Measurements from ENCODE around the gene CAB39.

DNA sequence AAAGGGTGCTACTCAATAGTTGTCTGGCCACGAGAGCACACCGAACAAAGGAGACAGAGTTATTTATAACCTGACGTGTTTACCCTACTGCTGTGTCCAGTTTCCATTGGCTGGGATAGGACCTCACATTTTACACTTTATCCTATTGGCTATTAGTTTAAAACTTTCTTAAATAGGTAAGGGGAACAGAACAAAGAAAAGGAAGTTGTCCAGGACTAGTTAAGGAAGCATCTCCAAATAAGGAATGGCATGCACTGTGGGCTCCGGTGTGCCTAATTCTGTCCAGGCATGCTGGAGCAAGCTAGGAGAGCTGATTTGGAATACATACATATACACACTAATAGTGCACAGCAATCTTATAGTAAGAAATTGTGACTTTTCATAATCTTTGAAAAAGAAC is 72.2 kb downstream of the CAB39 start:
- no peak for TF ChIP-seq EZH2 (IDR thresholded peaks at IDR 0.05; ENCODE audit: low read length)
- TF ChIP-seq, protein P1, sequence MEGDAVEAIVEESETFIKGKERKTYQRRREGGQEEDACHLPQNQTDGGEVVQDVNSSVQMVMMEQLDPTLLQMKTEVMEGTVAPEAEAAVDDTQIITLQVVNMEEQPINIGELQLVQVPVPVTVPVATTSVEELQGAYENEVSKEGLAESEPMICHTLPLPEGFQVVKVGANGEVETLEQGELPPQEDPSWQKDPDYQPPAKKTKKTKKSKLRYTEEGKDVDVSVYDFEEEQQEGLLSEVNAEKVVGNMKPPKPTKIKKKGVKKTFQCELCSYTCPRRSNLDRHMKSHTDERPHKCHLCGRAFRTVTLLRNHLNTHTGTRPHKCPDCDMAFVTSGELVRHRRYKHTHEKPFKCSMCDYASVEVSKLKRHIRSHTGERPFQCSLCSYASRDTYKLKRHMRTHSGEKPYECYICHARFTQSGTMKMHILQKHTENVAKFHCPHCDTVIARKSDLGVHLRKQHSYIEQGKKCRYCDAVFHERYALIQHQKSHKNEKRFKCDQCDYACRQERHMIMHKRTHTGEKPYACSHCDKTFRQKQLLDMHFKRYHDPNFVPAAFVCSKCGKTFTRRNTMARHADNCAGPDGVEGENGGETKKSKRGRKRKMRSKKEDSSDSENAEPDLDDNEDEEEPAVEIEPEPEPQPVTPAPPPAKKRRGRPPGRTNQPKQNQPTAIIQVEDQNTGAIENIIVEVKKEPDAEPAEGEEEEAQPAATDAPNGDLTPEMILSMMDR (optimal IDR thresholded peaks at IDR 0.05 in 1 of 3, IDR thresholded peaks at IDR 0.05 in 1 of 3, conservative IDR thresholded peaks at IDR 0.05 in 1 of 3; ENCODE audit: extremely low read depth in 1 of 3, insufficient read depth in 2 of 3, low read length in 3 of 3): no peak

All from keratinocyte (primary cell).